ENCODE data around the gene SGK2. TPM values are rescaled to one million over a fixed set of nuclear protein-coding genes. Genes with fewer than 3 reads are reported as not detected.

SGK2 gene
- total and polyA plus RNA-seq, 4 donors: 2.7 to 5.0 (median 3.1) TPM

DNA sequence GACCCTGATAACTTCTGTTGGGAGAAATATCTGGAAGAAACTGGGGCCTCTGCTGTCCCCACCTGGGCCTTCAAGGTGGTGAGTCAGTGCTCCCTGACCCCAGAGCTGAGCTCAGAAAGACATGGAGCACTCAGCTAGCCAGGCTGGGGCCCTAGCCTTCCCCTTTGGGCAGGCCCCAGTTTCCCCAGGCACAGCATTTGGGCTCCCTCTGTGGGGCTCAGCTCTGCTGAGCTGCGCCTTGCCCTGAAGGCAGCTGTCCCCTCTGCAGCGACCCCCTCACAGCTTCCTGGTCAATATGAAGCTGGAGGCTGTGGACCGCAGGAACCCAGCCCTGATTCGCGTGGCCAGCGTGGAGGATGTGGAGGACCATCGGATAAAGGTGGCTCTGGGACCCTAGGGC lies 24.8 kb upstream of the SGK2 start:
- H3K36me3 ChIP-seq (ENCODE audit: control insufficient read depth in 1 of 2, insufficient read depth in 2 of 2, low read length in 1 of 2): no peaks in the 10 kb centered on the region
- no peak for DNase-seq
- no peak overlapping the region for H3K4me3 ChIP-seq (ENCODE audit: low read length in 2 of 2)
- no peak for ATAC-seq (ENCODE audit: low FRiP score)
- no peaks in the 10 kb centered on the region for H3K27me3 ChIP-seq (ENCODE audit: control insufficient read depth in 1 of 2, insufficient read depth in 2 of 2, low read length in 1 of 2)
- intact Hi-C loops (cut with DNase I): no loop called here
- WGBS, 2 donors: 96 to 97% methylated on average over 7 of the region's 7 CpGs
- no peak overlapping the region for H3K27ac ChIP-seq (ENCODE audit: low read depth in 1 of 2, low read length in 2 of 2)
- no peaks in the 10 kb centered on the region for H3K4me1 ChIP-seq (ENCODE audit: control insufficient read depth in 1 of 2, insufficient read depth in 2 of 2, low read length in 2 of 2)
- H3K9me3 ChIP-seq (ENCODE audit: control insufficient read depth, low read length): no peaks in the 10 kb centered on the region

GRCh38 chr20:43534791-43535350 lies 24.0 kb upstream of the SGK2 start:
- Histone ChIP-seq H3K9me3 (ENCODE audit: control insufficient read depth, low read length) (no peaks in the 10 kb centered on the region), H3K36me3 (ENCODE audit: control insufficient read depth in 1 of 2, insufficient read depth in 2 of 2, low read length in 1 of 2) (no peaks in the 10 kb centered on the region), H3K27ac (ENCODE audit: low read depth in 1 of 2, low read length in 2 of 2) (no peak overlapping the region), H3K27me3 (ENCODE audit: control insufficient read depth in 1 of 2, insufficient read depth in 2 of 2, low read length in 1 of 2) (no peaks in the 10 kb centered on the region), H3K4me1 (ENCODE audit: control insufficient read depth in 1 of 2, insufficient read depth in 2 of 2, low read length in 2 of 2) (no peaks in the 10 kb centered on the region), H3K4me3 (ENCODE audit: low read length in 2 of 2) (no peak overlapping the region)
- DNase-seq (no peak), ATAC-seq (ENCODE audit: low FRiP score) (no peak)
- intact Hi-C loops (cut with DNase I): loop anchor here in 1 of 2 donors (5.0 kb wide), 1 partner anchor 547 kb away; no protein-coding TSS in a partner anchor
- 88 to 91% methylated on average over 8 of the region's 8 CpGs for WGBS, 2 donors

GRCh38 chr20:43535370-43536004 lies 23.3 kb upstream of the SGK2 start:
- DNase-seq (no peak), ATAC-seq (ENCODE audit: low FRiP score) (no peak)
- WGBS, 2 donors: 83 to 85% methylated on average over 7 of the region's 7 CpGs
- Histone ChIP-seq H3K27me3 (ENCODE audit: control insufficient read depth in 1 of 2, insufficient read depth in 2 of 2, low read length in 1 of 2) (no peaks in the 10 kb centered on the region), H3K4me3 (ENCODE audit: low read length in 2 of 2) (no peak overlapping the region), H3K9me3 (ENCODE audit: control insufficient read depth, low read length) (no peaks in the 10 kb centered on the region), H3K4me1 (ENCODE audit: control insufficient read depth in 1 of 2, insufficient read depth in 2 of 2, low read length in 2 of 2) (no peaks in the 10 kb centered on the region), H3K36me3 (ENCODE audit: control insufficient read depth in 1 of 2, insufficient read depth in 2 of 2, low read length in 1 of 2) (no peaks in the 10 kb centered on the region), H3K27ac (ENCODE audit: low read depth in 1 of 2, low read length in 2 of 2) (no peak overlapping the region)
- intact Hi-C loops (cut with DNase I): loop anchor here in 1 of 2 donors (5.0 kb wide), 1 partner anchor 547 kb away; no protein-coding TSS in a partner anchor

GRCh38 chr20:43536041-43536816 lies 22.6 kb upstream of the SGK2 start:
- no peaks in the 10 kb centered on the region for H3K27me3 ChIP-seq (ENCODE audit: control insufficient read depth in 1 of 2, insufficient read depth in 2 of 2, low read length in 1 of 2)
- WGBS, 2 donors: 92% methylated on average over 19 of the region's 19 CpGs
- intact Hi-C loops (cut with DNase I): loop anchor here in 1 of 2 donors (5.0 kb wide), 1 partner anchor 546 kb away; no protein-coding TSS in a partner anchor
- no peak for DNase-seq
- no peak overlapping the region for H3K4me3 ChIP-seq (ENCODE audit: low read length in 2 of 2)
- H3K9me3 ChIP-seq (ENCODE audit: control insufficient read depth, low read length): no peaks in the 10 kb centered on the region
- no peaks in the 10 kb centered on the region for H3K4me1 ChIP-seq (ENCODE audit: control insufficient read depth in 1 of 2, insufficient read depth in 2 of 2, low read length in 2 of 2)
- ATAC-seq (ENCODE audit: low FRiP score): no peak
- H3K27ac ChIP-seq (ENCODE audit: low read depth in 1 of 2, low read length in 2 of 2): no peak overlapping the region
- no peaks in the 10 kb centered on the region for H3K36me3 ChIP-seq (ENCODE audit: control insufficient read depth in 1 of 2, insufficient read depth in 2 of 2, low read length in 1 of 2)

DNA sequence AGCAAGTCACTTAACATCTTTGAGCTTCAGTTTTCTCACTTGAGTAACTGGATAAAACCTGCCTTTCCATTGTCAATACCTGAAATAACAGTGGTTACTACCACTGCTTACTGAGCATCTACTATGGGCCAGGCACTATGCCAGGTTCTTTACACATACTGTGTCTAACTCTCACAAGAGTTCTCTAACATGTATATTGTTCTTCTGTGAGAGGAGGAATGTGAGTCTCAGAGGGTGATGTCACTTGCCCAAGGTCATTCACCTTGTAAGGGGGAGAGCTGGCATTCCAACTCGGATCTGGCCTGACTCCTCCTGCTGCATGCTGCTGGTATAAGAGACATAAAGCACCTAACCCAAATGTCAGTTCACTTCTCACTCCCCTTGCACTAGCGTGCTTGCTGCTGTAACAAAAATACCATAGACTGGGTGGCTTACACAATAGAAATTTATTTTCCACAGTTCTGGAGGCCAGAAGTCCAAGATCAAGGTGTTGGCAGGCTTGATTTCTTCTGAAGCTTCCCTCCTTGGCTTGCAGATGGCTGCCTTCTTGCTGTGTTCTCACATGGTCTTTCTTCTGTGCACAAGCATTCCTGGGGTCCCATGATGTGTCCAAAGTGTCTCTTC lies 21.9 kb upstream of the SGK2 start:
- Histone ChIP-seq H3K4me1 (ENCODE audit: control insufficient read depth in 1 of 2, insufficient read depth in 2 of 2, low read length in 2 of 2) (no peaks in the 10 kb centered on the region), H3K27ac (ENCODE audit: low read depth in 1 of 2, low read length in 2 of 2) (no peak overlapping the region), H3K27me3 (ENCODE audit: control insufficient read depth in 1 of 2, insufficient read depth in 2 of 2, low read length in 1 of 2) (no peaks in the 10 kb centered on the region), H3K9me3 (ENCODE audit: control insufficient read depth, low read length) (no peaks in the 10 kb centered on the region), H3K4me3 (ENCODE audit: low read length in 2 of 2) (no peak overlapping the region), H3K36me3 (ENCODE audit: control insufficient read depth in 1 of 2, insufficient read depth in 2 of 2, low read length in 1 of 2) (no peaks in the 10 kb centered on the region)
- WGBS, 2 donors: 56 to 71% methylated on average over 2 of the region's 2 CpGs
- intact Hi-C loops (cut with DNase I): loop anchor here in 1 of 2 donors (5.0 kb wide), 1 partner anchor 545 kb away; no protein-coding TSS in a partner anchor
- ATAC-seq (ENCODE audit: low FRiP score) (no peak), DNase-seq (no peak)

GRCh38 chr20:43537921-43538877 lies 20.6 kb upstream of the SGK2 start:
- peak; percentile 59 for ATAC-seq (ENCODE audit: low FRiP score)
- no peaks in the 10 kb centered on the region for H3K36me3 ChIP-seq (ENCODE audit: control insufficient read depth in 1 of 2, insufficient read depth in 2 of 2, low read length in 1 of 2)
- H3K9me3 ChIP-seq (ENCODE audit: control insufficient read depth, low read length): no peaks in the 10 kb centered on the region
- no peaks in the 10 kb centered on the region for H3K4me1 ChIP-seq (ENCODE audit: control insufficient read depth in 1 of 2, insufficient read depth in 2 of 2, low read length in 2 of 2)
- 23 to 34% methylated on average over 4 of the region's 4 CpGs for WGBS, 2 donors
- peak; percentile 67 to 85 for DNase-seq
- no peaks in the 10 kb centered on the region for H3K27me3 ChIP-seq (ENCODE audit: control insufficient read depth in 1 of 2, insufficient read depth in 2 of 2, low read length in 1 of 2)
- no peak overlapping the region for H3K27ac ChIP-seq (ENCODE audit: low read depth in 1 of 2, low read length in 2 of 2)
- intact Hi-C loops (cut with DNase I): loop anchor here (2.0 to 5.0 kb wide), 2 partner anchors 53 to 544 kb away; partner anchors contain the start of gene IFT52 (in 1 of the 2)
- H3K4me3 ChIP-seq (ENCODE audit: low read length in 2 of 2): no peak overlapping the region

DNA sequence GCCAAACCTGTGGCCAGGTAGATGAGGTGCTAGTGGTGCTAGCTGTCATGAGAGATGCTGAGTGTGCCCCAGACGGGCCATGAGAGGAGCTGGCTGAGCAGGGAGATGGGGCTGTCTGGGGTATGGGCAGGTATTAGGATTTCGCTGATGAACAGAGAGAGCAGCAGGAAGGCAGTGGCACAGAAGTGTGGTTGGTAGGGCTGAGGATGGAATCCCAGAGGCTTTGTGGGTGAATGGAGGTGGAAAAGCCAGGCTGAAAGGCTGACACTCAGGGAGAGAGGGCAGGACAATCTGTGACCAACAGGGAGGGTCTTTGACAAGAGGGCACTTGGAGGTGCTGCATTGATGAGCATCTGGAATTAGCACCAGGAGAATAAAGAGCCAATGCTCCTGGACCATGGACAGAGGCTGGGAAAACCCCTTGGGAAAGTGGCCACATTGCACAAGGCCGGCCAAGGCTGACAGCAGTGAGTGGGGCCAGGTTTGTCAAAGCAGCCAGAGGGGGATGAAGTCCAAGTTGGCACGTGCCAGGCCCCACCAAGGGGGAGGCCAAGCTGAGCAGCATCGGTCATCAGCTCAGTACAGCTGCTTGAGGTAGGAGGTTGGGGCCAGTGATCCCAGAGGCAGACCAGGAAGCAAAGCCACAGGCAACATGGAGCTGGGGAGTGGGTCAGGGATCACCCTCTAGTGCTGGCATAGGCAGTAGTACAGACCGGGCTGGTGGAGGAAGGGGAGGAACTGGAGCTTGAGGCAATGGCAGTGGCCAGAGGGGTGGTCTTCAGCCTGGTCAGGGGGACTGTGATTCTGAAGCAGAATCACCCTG lies 19.7 kb upstream of the SGK2 start:
- Histone ChIP-seq H3K27me3 (ENCODE audit: control insufficient read depth in 1 of 2, insufficient read depth in 2 of 2, low read length in 1 of 2) (no peaks in the 10 kb centered on the region), H3K36me3 (ENCODE audit: control insufficient read depth in 1 of 2, insufficient read depth in 2 of 2, low read length in 1 of 2) (no peaks in the 10 kb centered on the region), H3K27ac (ENCODE audit: low read depth in 1 of 2, low read length in 2 of 2) (no peak overlapping the region), H3K4me1 (ENCODE audit: control insufficient read depth in 1 of 2, insufficient read depth in 2 of 2, low read length in 2 of 2) (no peaks in the 10 kb centered on the region), H3K4me3 (ENCODE audit: low read length in 2 of 2) (no peak overlapping the region), H3K9me3 (ENCODE audit: control insufficient read depth, low read length) (no peaks in the 10 kb centered on the region)
- ATAC-seq (ENCODE audit: low FRiP score) (no peak), DNase-seq (no peak)
- intact Hi-C loops (cut with DNase I): loop anchor here (2.0 to 5.0 kb wide), 2 partner anchors 52 to 543 kb away; partner anchors contain the start of gene IFT52 (in 1 of the 2)
- WGBS, 2 donors: 41% methylated on average over 6 of the region's 6 CpGs
